Right lobe of liver (tissue), 4 donors: Measurements from ENCODE around the gene PRKN.

Source experiments
- CTCF ChIP-seq, 4 donors: fragments of 200-600 bp in 3 of 4; fragments of 450-650 bp in 1 of 4; IDR thresholded peaks; one replicate each; pipeline versions ENCODE4 v1.5.1 to v1.8.0; 2016 to 2022; ENCODE audit warnings: antibody characterized with exemption in 4 of 4, mild to moderate bottlenecking in 2 of 4
- POLR2A ChIP-seq: fragments of 450-650 bp; IDR thresholded peaks from one replicate; pipeline ENCODE4 v1.6.1; 2017; ENCODE audit warnings: antibody characterized with exemption, mild to moderate bottlenecking
- donor health status: DM: no; HTN: no; CAD: no.
- donor health status: DM: no; HTN: no; CAD: no.
- donor health status: DM: no; HTN: yes; CAD: no.

- TF ChIP-seq CTCF (IDR thresholded peaks at IDR 0.05) (no peak), POLR2A (no peak)
Measured at GRCh38 chr6:162704001-162704400, 23.6 kb downstream of the PRKN start.
